Erythroblast (primary cell): ENCODE results near the gene ELOVL1.

Experiments used
- GATA1 ChIP-seq: IDR thresholded peaks from 2 replicates; pipeline ENCODE4 v1.6.1; 2011; ENCODE audit warnings: low read depth, mild to moderate bottlenecking, control low read depth, low read length, moderate library complexity
- POLR2A ChIP-seq: IDR thresholded peaks from 2 replicates; pipeline ENCODE4 v1.6.1; 2011; ENCODE audit warnings: mild to moderate bottlenecking, low read length

DNA sequence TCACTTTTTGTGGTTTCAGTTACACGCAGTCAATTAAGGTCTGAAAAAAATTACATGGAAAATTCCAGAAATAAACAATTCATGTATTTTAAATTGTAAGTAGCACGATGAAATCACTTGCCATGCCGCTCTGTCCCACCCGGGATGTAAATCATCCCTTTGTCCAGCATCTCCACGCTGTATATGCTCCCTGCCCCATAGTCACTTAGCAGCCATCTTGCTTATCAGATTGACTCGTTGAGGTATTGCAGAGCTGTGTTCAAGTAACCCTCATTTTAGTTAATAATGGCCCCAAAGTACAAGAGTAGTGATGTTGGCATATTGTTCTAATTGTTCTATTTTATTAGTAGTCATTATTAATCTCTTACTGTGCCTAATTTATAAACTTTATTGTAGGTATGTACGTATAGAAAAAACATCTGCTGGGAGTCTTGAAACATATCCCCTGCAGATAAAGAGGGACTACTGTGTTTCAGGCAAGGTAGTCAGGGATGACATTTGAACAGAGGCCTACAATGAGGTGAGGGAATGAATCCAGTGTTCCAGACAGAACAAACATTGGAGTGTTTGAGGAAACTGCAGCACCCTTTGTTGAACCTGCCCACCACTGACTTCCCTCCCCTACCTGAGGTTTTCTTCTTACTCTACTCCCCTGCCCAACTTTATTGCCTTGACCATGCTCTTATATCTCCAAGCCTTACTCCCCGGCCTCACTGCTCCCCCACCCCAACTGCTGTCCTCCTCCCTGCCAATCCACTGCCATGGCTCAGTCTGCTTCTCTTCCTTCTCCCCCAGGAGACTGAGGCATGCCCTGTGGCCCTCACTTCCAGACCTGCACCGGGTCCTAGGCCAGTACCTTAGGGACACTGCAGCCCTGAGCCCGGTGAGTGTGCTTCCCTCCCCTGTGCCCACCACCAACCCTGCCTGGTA is 16.1 kb downstream of the ELOVL1 start:
- TF ChIP-seq POLR2A (no peak), GATA1 (no peak)
